HG03064 (cell line): ENCODE measurements around the gene GBX1.

Source experiments
- ATAC-seq: cut with Tn5 transposase; IDR thresholded peaks from one replicate; pipeline ENCODE4 v1.9.1; 2021; ENCODE audit warnings: low read depth; ENCODE audit not compliant: unreplicated experiment

Gene GBX1

GRCh38 chr7:151130741-151131157, 36.7 kb downstream of the GBX1 start:
- ATAC-seq, result no peak

GRCh38 chr7:151129960-151130591, 37.4 kb downstream of the GBX1 start:
- no peak for ATAC-seq

- ATAC-seq, result no peak
These were observed 38.2 kb downstream of the GBX1 start for GRCh38 chr7:151129117-151129959.

- no peak for ATAC-seq
These were observed 38.8 kb downstream of the GBX1 start for GRCh38 chr7:151128716-151129115.

- ATAC-seq, result no peak
These were observed 39.4 kb downstream of the GBX1 start for GRCh38 chr7:151128144-151128543.

GRCh38 chr7:151126491-151127137, 40.9 kb downstream of the GBX1 start:
- ATAC-seq, result no peak

GRCh38 chr7:151125846-151126481, 41.5 kb downstream of the GBX1 start:
- no peak for ATAC-seq

GRCh38 chr7:151125470-151125845, 42.0 kb downstream of the GBX1 start:
- ATAC-seq, result no peak

- ATAC-seq, result no peak
These were observed 42.5 kb downstream of the GBX1 start for GRCh38 chr7:151124899-151125399.

GRCh38 chr7:151124481-151124880, 43.0 kb downstream of the GBX1 start:
- ATAC-seq, result no peak

GRCh38 chr7:151123822-151124464, 43.6 kb downstream of the GBX1 start:
- peak; percentile 72 for ATAC-seq

- ATAC-seq, result no peak
These were observed 44.2 kb downstream of the GBX1 start for GRCh38 chr7:151123158-151123821.

- no peak for ATAC-seq
These were observed 44.7 kb downstream of the GBX1 start for GRCh38 chr7:151122796-151123157.

GRCh38 chr7:151122276-151122675, 45.2 kb downstream of the GBX1 start:
- ATAC-seq, result no peak

- no peak for ATAC-seq
These were observed 45.9 kb downstream of the GBX1 start for GRCh38 chr7:151121380-151122170.

- ATAC-seq, result no peak
These were observed 46.6 kb downstream of the GBX1 start for GRCh38 chr7:151120896-151121295.

GRCh38 chr7:151119902-151120301, 47.6 kb downstream of the GBX1 start:
- ATAC-seq, result no peak

- no peak for ATAC-seq
These were observed 48.5 kb downstream of the GBX1 start for GRCh38 chr7:151119055-151119415.
